Activated CD8-positive, alpha-beta memory T cell treated with anti-CD3 and anti-CD28 coated beads, Interleukin-2, amount 50 U/mL, for 1 hour (primary cell): Measurements from ENCODE around the gene HEATR5B.

Experiments used
- DNase-seq: peaks from one replicate; pipeline ENCODE4 v3.0.0-alpha.2; 2020; ENCODE audit errors: extremely low read depth

Gene HEATR5B

GRCh38 chr2:37083873-37084794, at the start of gene HEATR5B, which contains the start of gene GPATCH11:
Gene HEATR5B, minus strand, starts transcription at chr2:37084372. Its CDS starts 958 bp downstream, at chr2:37083414.
Gene GPATCH11, plus strand, starts transcription at chr2:37084518. Its CDS starts 3,864 bp downstream, at chr2:37088382.
- peak; percentile 87 for DNase-seq

- DNase-seq, result no peak
Measured at GRCh38 chr2:37132914-37133313, 48.7 kb upstream of the HEATR5B start.

- DNase-seq, result no peak
Measured at GRCh38 chr2:37125416-37125815, 41.2 kb upstream of the HEATR5B start.

- no peak for DNase-seq
Measured at GRCh38 chr2:37119157-37119556, 35.0 kb upstream of the HEATR5B start.

GRCh38 chr2:37117566-37117965, 33.4 kb upstream of the HEATR5B start:
- DNase-seq, result no peak

- DNase-seq, result no peak
Measured at GRCh38 chr2:37111958-37112357, 27.8 kb upstream of the HEATR5B start.

GRCh38 chr2:37110306-37111212, 26.4 kb upstream of the HEATR5B start:
- DNase-seq, result no peak

GRCh38 chr2:37109523-37109922, 25.4 kb upstream of the HEATR5B start:
- DNase-seq, result no peak

- no peak for DNase-seq
Measured at GRCh38 chr2:37105150-37105549, 21.0 kb upstream of the HEATR5B start.

GRCh38 chr2:37104178-37104577, 20.0 kb upstream of the HEATR5B start:
- DNase-seq, result no peak

GRCh38 chr2:37102588-37102987, 18.4 kb upstream of the HEATR5B start:
- no peak for DNase-seq

GRCh38 chr2:37100054-37100453, 15.9 kb upstream of the HEATR5B start:
- DNase-seq, result no peak

GRCh38 chr2:37098416-37099118, 14.4 kb upstream of the HEATR5B start:
- DNase-seq, result no peak

- no peak for DNase-seq
Measured at GRCh38 chr2:37096568-37096967, 12.4 kb upstream of the HEATR5B start.

GRCh38 chr2:37091873-37092272, 7.7 kb upstream of the HEATR5B start:
- no peak for DNase-seq

GRCh38 chr2:37090019-37090477, 5.9 kb upstream of the HEATR5B start:
- DNase-seq, result no peak

- no peak for DNase-seq
Measured at GRCh38 chr2:37085731-37086147, 1.6 kb upstream of the HEATR5B start.

- no peak for DNase-seq
Measured at GRCh38 chr2:37084797-37085196, 625 bp upstream of the HEATR5B start.

- DNase-seq, result no peak
Measured at GRCh38 chr2:37080689-37081088, 3.5 kb downstream of the HEATR5B start.

- DNase-seq, result no peak
Measured at GRCh38 chr2:37080266-37080665, 3.9 kb downstream of the HEATR5B start.

- no peak for DNase-seq
Measured at GRCh38 chr2:37070931-37071330, 13.2 kb downstream of the HEATR5B start.

GRCh38 chr2:37068686-37069085, 15.5 kb downstream of the HEATR5B start:
- no peak for DNase-seq
